Ascending aorta (tissue), 2 donors: ENCODE measurements around the gene WDR37. TPM values are rescaled to one million over a fixed set of nuclear protein-coding genes. Genes with fewer than 3 reads are reported as not detected.
A peak's percentile ranks its signal among the peaks of the same experiment; 100 is the strongest.

Source experiments
- DNase-seq, 2 donors: peaks; one replicate each; pipeline ENCODE4 v3.0.0-alpha.2; 2019; ENCODE audit warnings: low spot score in 2 of 2
- H3K27ac ChIP-seq, 2 donors: fragments of 200-600 bp; sonication (generic); one replicate each; pipeline ENCODE4 v1.5.1; 2016 to 2017; ENCODE audit warnings: mild to moderate bottlenecking in 1 of 2
- H3K27me3 ChIP-seq: fragments of 200-600 bp; sonication (generic); one replicate; pipeline ENCODE4 v1.5.1; 2017
- H3K36me3 ChIP-seq, 2 donors: fragments of 200-600 bp; sonication (generic); one replicate each; pipeline ENCODE4 v1.5.1; 2016
- H3K4me1 ChIP-seq, 2 donors: fragments of 200-600 bp; sonication (generic); one replicate each; pipeline ENCODE4 v1.5.1; 2016 to 2017; ENCODE audit warnings: mild to moderate bottlenecking in 1 of 2
- H3K4me3 ChIP-seq, 2 donors: fragments of 200-600 bp; sonication (generic); one replicate each; pipeline ENCODE4 v1.5.1; 2016 to 2017; ENCODE audit warnings: mild to moderate bottlenecking in 1 of 2
- H3K9me3 ChIP-seq, 2 donors: fragments of 200-600 bp; sonication (generic); one replicate each; pipeline ENCODE4 v1.5.1; 2016
- CTCF ChIP-seq, 3 experiments: fragments of 200-600 bp in 2 of 3; fragments of 450-650 bp in 1 of 3; sonication (generic) in 2 of 3; IDR thresholded peaks; one replicate each; pipeline ENCODE4 v1.5.1; 2016 to 2019; ENCODE audit warnings: antibody characterized with exemption in 3 of 3, mild to moderate bottlenecking in 1 of 3, moderate library complexity in 1 of 3
- intact Hi-C: fragments of 100-400 bp; cut with DNase I; formaldehyde crosslinking; loops from one replicate; pipeline ENCODE4 v1.15.1; 2023
- total RNA-seq: library from RNA; depleted of rRNA; stranded (reverse); fragments of >200 nt; gene quantifications from one replicate; pipeline ENCODE4 v1.1.0, GENCODE V29; 2016

Gene WDR37
- total RNA-seq, 1 donor from 2014 or later: 4.4 TPM

- H3K4me1 ChIP-seq: peaks cover 0 to 9% of the 10 kb centered on the region in 2 donors
- no peak for TF ChIP-seq CTCF (IDR thresholded peaks at IDR 0.05)
- no peaks in the 10 kb centered on the region for H3K9me3 ChIP-seq
- DNase-seq: peak in 1 of 2 donors; percentile 72
- no peak overlapping the region for H3K4me3 ChIP-seq
- no peaks in the 10 kb centered on the region for H3K27me3 ChIP-seq
- peaks cover 15 to 37% of the 10 kb centered on the region in 2 donors for H3K36me3 ChIP-seq
- H3K27ac ChIP-seq: peak overlapping the region; percentile 19 to 35
- intact Hi-C loops: no loop called here
Observed at GRCh38 chr10:1043532-1043995, 12.6 kb upstream of the WDR37 start.

DNA sequence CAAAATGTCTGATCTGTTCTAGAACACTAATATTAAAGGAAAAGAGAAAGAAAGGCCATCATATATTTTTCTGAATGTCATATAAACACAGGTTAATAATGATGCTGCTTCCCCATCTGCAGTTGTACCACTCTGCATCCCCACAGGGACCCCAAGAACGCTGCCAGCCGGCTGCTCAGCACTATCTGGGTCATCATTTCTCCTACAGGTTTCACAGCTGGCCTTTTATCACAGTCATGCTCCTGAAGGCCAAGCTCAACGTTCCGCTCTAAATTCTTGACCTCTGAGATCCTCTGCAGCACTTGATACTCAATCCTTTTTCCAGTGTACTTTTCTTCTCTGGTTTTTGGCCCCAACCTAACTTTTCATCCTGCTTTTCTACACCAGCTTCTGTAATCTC, 12.0 kb upstream of the WDR37 start:
- Histone ChIP-seq H3K9me3 (no peaks in the 10 kb centered on the region), H3K4me3 (no peak overlapping the region), H3K4me1 (peaks cover 0 to 9% of the 10 kb centered on the region in 2 donors), H3K36me3 (peaks cover 15 to 36% of the 10 kb centered on the region in 2 donors), H3K27ac (peak overlapping the region; percentile 19 to 35), H3K27me3 (no peaks in the 10 kb centered on the region)
- DNase-seq: peak in 1 of 2 donors; percentile 38
- TF ChIP-seq CTCF (IDR thresholded peaks at IDR 0.05): no peak
- intact Hi-C loops: no loop called here

DNA sequence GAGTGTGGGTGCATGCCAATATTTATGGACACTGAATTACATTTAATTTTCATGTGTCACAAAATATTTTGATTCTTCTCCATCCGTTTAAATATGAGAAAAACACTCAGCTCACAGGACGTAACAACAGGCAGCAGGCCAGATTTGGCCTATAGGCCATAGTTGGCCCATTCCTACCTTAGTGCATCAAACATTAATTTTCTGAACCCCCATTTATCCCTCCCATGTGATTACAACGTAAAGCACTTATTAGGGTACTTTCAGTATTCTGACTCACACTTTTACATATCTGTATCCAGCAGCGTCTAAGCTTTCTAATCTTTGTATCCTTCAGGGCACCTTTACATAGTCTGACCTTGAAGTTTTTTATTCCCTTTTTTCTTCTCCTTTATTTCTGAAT, 11.2 kb upstream of the WDR37 start:
- peaks cover 0 to 11% of the 10 kb centered on the region in 2 donors for H3K4me1 ChIP-seq
- no peaks in the 10 kb centered on the region for H3K27me3 ChIP-seq
- DNase-seq: no peak
- peaks cover 15 to 28% of the 10 kb centered on the region in 2 donors for H3K36me3 ChIP-seq
- H3K9me3 ChIP-seq: no peaks in the 10 kb centered on the region
- no peak for TF ChIP-seq CTCF (IDR thresholded peaks at IDR 0.05)
- peak overlapping the region in 1 of 2 donors; percentile 35 for H3K27ac ChIP-seq
- intact Hi-C loops: no loop called here
- no peak overlapping the region for H3K4me3 ChIP-seq

DNA sequence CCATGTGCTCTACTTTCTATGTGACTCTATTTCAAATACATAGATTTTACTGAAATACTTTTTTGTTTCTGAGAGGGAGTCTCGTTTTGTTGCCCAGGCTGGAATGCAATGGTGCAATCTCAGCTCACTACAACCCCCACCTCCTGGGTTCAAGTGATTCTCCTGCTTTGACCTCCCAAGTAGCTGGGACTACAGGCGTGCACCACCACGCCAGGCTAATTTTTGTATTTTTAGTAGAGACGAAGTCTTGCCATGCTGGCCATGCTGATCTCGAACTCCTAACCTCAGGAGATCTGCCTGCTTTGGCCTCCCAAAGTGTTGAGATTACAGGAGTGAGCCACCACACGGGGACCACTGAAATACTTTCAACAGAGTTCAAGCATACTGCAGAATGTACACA, 10.8 kb upstream of the WDR37 start:
- Histone ChIP-seq H3K4me3 (no peak overlapping the region), H3K4me1 (peaks cover 0 to 16% of the 10 kb centered on the region in 2 donors), H3K9me3 (no peaks in the 10 kb centered on the region), H3K27me3 (no peaks in the 10 kb centered on the region), H3K36me3 (peaks cover 15 to 24% of the 10 kb centered on the region in 2 donors), H3K27ac (no peak overlapping the region)
- TF ChIP-seq CTCF (IDR thresholded peaks at IDR 0.05): no peak
- DNase-seq: no peak
- intact Hi-C loops: no loop called here

DNA sequence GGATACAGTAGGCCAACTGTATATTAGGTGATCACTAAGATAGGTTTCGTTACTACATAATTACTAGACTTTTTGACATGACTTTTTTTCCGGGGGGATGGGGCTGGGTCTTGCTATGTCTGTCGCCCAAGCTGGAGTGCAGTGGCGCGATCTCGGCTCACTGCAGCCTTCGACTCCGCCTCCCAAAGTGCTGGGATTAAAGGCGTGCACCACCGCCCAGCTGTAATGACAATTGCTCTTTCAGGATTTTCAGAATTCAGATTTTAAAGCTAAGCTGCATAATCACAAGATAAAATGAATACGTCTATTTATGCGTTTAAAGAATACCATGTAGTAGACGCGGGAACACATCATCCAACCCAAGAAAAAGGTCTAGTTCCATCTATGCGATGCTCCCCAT, 8.2 kb upstream of the WDR37 start:
- TF ChIP-seq CTCF (IDR thresholded peaks at IDR 0.05): no peak
- H3K27ac ChIP-seq: peak overlapping the region; percentile 98 to 100
- DNase-seq: peak in 1 of 2 donors; percentile 59
- peaks cover 5 to 15% of the 10 kb centered on the region in 2 donors for H3K36me3 ChIP-seq
- H3K27me3 ChIP-seq: no peaks in the 10 kb centered on the region
- intact Hi-C loops: loop anchor here (1.0 kb wide), 1 partner anchor 8 kb away; the partner anchor contains the start of gene WDR37
- H3K4me3 ChIP-seq: peak overlapping the region; percentile 86 to 87
- H3K4me1 ChIP-seq: peaks cover 0 to 18% of the 10 kb centered on the region in 2 donors
- H3K9me3 ChIP-seq: no peaks in the 10 kb centered on the region
